ENCODE measurements around the gene SMIM17. TPM values are rescaled to one million over a fixed set of nuclear protein-coding genes. Genes with fewer than 3 reads are reported as not detected.

Gene SMIM17
- total RNA-seq, result 0.16 and 0.63 TPM in 2 replicates

DNA sequence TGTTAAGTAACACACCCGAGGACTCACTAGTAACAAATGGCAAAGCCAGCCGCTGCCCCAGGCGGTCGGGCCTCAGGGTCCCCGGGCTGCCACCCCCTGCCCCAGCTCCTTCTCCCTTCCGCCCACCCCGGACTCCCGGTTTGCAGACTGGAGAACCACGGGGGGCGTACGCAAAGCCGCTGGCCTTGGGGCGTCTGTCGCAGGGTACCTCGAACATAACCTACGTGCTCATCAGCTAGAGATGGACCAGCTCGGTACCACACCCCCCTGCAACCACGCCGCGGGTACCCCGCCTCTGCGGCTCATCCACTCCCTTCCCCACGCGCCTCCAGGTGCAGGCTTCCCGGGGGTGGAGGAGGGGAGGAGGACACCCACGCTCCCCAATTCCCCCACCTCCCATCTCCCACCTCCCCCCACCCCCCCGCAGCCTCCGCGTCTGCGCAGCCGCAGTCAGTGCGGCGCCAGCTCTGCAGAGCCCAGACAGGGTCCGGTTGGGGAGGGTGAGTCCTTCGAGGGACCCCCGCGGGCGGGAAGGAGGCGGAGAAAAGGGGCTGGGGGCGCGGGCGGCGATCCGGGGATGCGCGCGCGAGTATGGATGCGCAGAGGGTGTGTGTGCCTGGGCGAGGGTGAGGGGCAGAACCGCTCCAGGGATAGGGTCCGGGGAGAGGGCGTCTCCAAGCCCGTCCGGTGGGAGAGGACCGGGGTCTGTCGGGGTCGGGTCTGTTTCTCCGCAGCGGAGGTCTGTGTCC lies at the start of gene SMIM17:
Gene SMIM17, plus strand, starts transcription at position 449 of the 749 bp plus-strand sequence. CDS start 2,509 bp downstream, outside the sequence.

DNA sequence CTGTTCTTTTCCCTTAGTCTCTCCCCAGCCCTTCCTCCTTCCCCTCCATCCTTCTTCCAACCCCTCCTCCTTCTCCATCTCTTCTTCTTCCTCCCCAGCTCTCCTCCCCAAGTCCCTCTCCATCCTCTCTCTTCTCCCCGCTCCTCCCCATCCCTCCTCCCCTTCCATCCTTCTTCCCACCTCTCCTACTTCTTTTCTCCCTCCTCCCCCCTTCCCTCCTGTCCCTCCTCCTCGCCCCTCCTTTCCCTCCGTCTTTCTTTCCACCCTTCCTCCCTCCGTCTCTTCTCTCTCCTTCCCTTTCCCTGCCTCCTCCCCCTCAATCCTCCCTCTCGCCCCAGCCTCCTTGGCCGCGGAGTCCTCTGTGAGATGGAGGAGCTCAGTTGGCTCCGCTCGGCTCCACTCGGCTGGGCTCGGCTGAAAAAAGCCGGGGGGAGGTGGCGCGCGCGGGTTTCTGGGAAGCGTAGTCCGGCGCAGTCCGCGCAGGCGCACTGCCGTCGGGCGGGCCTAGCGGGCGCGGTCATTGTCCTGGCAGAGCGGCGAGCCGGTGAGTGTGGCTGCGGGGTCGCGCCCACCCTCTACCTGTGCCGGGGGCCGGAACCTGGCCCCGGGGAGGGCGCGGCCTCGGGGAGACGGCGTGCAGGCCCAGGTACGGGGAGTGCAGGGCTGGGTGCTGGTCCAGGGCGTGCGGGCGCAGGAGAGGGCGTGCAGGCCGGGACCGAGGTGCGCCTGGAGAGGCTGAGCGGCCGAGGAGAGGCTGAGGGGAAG lies 48.0 kb upstream of the SMIM17 start, which contains the start of gene ZNF71:
Gene ZNF71, plus strand, starts transcription at position 520 of the 765 bp plus-strand sequence. CDS start 6,257 bp downstream, outside the sequence.

DNA sequence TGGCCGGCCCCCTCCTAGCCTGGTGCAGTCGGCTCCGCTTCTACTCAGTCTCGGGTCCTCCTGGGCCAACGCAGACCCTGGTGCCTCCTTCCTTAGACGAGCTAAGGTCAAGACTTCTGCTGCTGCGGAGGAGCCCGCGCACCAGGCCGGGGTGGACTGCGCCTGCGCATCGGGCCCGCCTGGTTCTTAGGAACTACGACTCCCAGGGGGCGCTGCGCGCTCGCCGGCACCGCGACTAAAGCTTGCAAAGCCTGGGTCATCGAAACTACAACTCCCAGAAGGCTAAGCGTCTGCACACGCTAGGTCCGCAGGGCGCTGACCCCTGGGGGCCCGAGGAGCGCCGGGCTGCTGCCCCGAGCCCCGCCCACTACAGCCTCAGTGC lies 28.6 kb downstream of the SMIM17 start, which contains the start of gene ZNF835:
Gene ZNF835, minus strand, starts transcription at position 145 of the 382 bp plus-strand sequence. CDS start 6,559 bp downstream, outside the sequence.

Other genes with a start within 250 kb of the SMIM17 start
- gene ZNF582, start 249.6 kb upstream of the SMIM17 start, total RNA-seq, result 1.6 and 3.3 TPM in 2 replicates
- 1.5 and 5.7 TPM in 2 replicates for gene ZNF583, start 238.8 kb upstream of the SMIM17 start, total RNA-seq
- 1.5 and 4.5 TPM in 2 replicates for gene ZNF667, start 165.8 kb upstream of the SMIM17 start, total RNA-seq
- gene ZNF471, start 135.3 kb upstream of the SMIM17 start, total RNA-seq, result 1.1 and 2.9 TPM in 2 replicates
- gene ZFP28, start 104.2 kb upstream of the SMIM17 start, total RNA-seq, result 4.9 and 7.7 TPM in 2 replicates
- 2.8 and 6.6 TPM in 2 replicates for gene ZNF470, start 75.7 kb upstream of the SMIM17 start, total RNA-seq
- gene ZNF71, start 47.9 kb upstream of the SMIM17 start, total RNA-seq, result 10.8 and 25.5 TPM in 2 replicates
- gene ZNF835, start 28.6 kb downstream of the SMIM17 start, total RNA-seq, result 0.16 and 0.38 TPM in 2 replicates
- gene PEG3, start 197.6 kb downstream of the SMIM17 start, total RNA-seq, result 0.32 and 0.76 TPM in 2 replicates
- not detected in 2 replicates for gene ZIM2, start 197.6 kb downstream of the SMIM17 start, total RNA-seq

Data from bladder microvascular endothelial cell (primary cell).